HK-2 (cell line): ENCODE data around the gene HYPK.

Experiments
- DNase-seq: peaks from one replicate; pipeline ENCODE4 v3.0.0-alpha.2; 2018; ENCODE audit not compliant: unreplicated experiment

HYPK gene

DNA sequence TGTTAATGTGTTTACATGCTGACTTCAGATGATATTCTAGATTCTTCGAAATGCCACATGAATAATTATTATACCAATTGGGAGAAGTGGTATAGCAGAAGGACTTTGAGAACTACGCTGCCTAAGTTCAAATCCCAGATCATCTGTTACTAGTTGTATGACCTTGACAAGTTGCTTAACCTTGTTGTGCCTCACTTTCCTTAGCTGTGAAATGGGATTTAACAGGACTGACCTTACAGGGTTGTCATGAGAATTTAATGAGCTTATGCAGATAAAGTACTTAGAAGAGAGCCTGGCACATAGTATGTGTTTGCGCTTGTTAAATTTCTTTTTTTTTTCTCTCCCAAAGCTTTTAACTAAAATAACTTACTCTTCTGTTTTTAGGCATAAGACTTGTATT is 50.9 kb downstream of the HYPK start:
- no peak for DNase-seq

DNA sequence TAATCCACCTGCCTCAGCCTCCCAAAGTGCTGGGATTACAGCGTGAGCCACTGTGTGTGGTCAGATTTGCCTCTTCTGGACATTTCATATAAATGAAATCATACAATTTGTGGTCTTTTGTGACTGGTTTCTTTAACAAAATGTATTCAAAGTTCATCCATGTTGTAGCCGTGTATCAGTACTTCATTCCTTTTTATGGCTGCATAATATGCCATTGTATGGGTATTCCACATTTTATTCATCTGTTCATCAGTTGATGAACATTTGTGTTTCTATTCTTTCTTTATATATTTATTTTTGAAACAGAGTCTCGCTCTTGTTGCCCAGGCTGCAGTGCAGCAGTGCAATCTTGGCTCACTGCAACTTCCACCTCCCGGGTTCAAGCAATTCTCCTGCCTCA is 52.2 kb downstream of the HYPK start:
- DNase-seq = no peak
